IMR-90 (cell line): ENCODE results near the gene MSRB1. TPM values are rescaled to one million over a fixed set of nuclear protein-coding genes. Genes with fewer than 3 reads are reported as not detected.

Experiments used
- ATAC-seq: fragments of 200-7000 bp; cut with Tn5 transposase; 2 replicates; pipeline ENCODE4 v1.9.1; 2020; ENCODE audit warnings: low read depth, mild to moderate bottlenecking, moderate library complexity
- BruUV-seq: library from RNA; stranded (reverse); fragments of 400-500 nt; replicated peaks from 2 replicates; lab custom pipeline; 2021; lab: Mats Ljungman, UMichigan
- CTCF ChIA-PET: fragments of 300-600 bp; formaldehyde crosslinking; extraction: SDS; loops from one replicate; lab custom pipeline; 2021; ENCODE audit warnings: antibody characterized with exemption; lab: Yijun Ruan, JAX
- POLR2A ChIA-PET: fragments of 300-600 bp; sonication (Branson Sonifier 250); formaldehyde crosslinking; loops from one replicate; lab custom pipeline; 2022; ENCODE audit warnings: antibody characterized with exemption; ENCODE audit not compliant: unreplicated experiment; lab: Charles Lee
- DNase-seq: peaks from one replicate; pipeline ENCODE4 v3.0.0; 2013
- H2AFZ ChIP-seq: replicated peaks from 2 replicates; pipeline ENCODE3; 2013; ENCODE audit warnings: low read length, mild to moderate bottlenecking; ENCODE audit not compliant: poor library complexity
- H2AK5ac ChIP-seq: 2 replicates; pipeline ENCODE4 v1.6.1; 2013; ENCODE audit warnings: low read depth, low read length, inconsistent platforms
- H2AK9ac ChIP-seq: replicated peaks from 2 replicates; pipeline ENCODE3; 2013; ENCODE audit warnings: mild to moderate bottlenecking, low read depth, low read length, moderate library complexity; ENCODE audit not compliant: poor library complexity
- H2BK120ac ChIP-seq: 2 replicates; pipeline ENCODE4 v1.6.1; 2013; ENCODE audit warnings: low read depth, low read length, inconsistent platforms
- H2BK15ac ChIP-seq: 3 replicates; pipeline ENCODE4 v1.6.1; 2013; ENCODE audit warnings: low read depth, low read length, inconsistent platforms
- H2BK20ac ChIP-seq: 2 replicates; pipeline ENCODE4 v1.6.1; 2013; ENCODE audit warnings: low read depth, mild to moderate bottlenecking, inconsistent platforms, low read length, moderate library complexity
- H2BK5ac ChIP-seq: 2 replicates; pipeline ENCODE4 v1.6.1; 2013; ENCODE audit warnings: mild to moderate bottlenecking, low read depth, low read length, inconsistent platforms; ENCODE audit not compliant: poor library complexity, severe bottlenecking
- H3K14ac ChIP-seq: replicated peaks from 2 replicates; pipeline ENCODE4 v1.6.1; 2013; ENCODE audit warnings: low read depth, low read length, inconsistent platforms
- H3K18ac ChIP-seq: 2 replicates; pipeline ENCODE4 v1.6.1; 2013; ENCODE audit warnings: low read depth, low read length, control low read depth
- H3K23ac ChIP-seq: 2 replicates; pipeline ENCODE4 v1.6.1; 2013; ENCODE audit warnings: low read depth, low read length, inconsistent platforms
- H3K27ac ChIP-seq: 2 replicates; pipeline ENCODE4 v1.5.1; 2013; ENCODE audit warnings: mild to moderate bottlenecking, control low read depth, low read length; ENCODE audit not compliant: insufficient read depth
- H3K27me3 ChIP-seq: 2 replicates; pipeline ENCODE4 v1.6.1; 2013; ENCODE audit warnings: low read length; ENCODE audit not compliant: control insufficient read depth, insufficient read depth
- H3K36me3 ChIP-seq: 2 replicates; pipeline ENCODE4 v1.6.1; 2013; ENCODE audit warnings: low read length, mixed read lengths; ENCODE audit not compliant: control insufficient read depth, insufficient read depth
- H3K4ac ChIP-seq: 2 replicates; pipeline ENCODE4 v1.6.1; 2013; ENCODE audit warnings: low read depth, low read length, inconsistent platforms
- H3K4me1 ChIP-seq: 2 replicates; pipeline ENCODE4 v1.6.1; 2013; ENCODE audit warnings: low read length, mixed read lengths; ENCODE audit not compliant: control insufficient read depth, insufficient read depth
- H3K4me2 ChIP-seq: 2 replicates; pipeline ENCODE4 v1.6.1; 2013; ENCODE audit warnings: low read depth, mild to moderate bottlenecking, control low read depth, low read length, moderate library complexity
- H3K4me3 ChIP-seq: 2 replicates; pipeline ENCODE4 v1.5.1; 2013; ENCODE audit warnings: low read depth, mild to moderate bottlenecking, control low read depth, low read length, moderate library complexity; ENCODE audit not compliant: insufficient read depth
- H3K56ac ChIP-seq: 2 replicates; pipeline ENCODE4 v1.6.1; 2013; ENCODE audit warnings: low read length, inconsistent platforms; ENCODE audit not compliant: insufficient read depth; ENCODE audit errors: extremely low read depth
- H3K79me1 ChIP-seq, 2 experiments: 2 replicates each; pipeline ENCODE4 v1.6.1; 2013; ENCODE audit warnings: low read length in 2 of 2, inconsistent platforms in 1 of 2, low read depth in 1 of 2
- H3K9ac ChIP-seq: 2 replicates; pipeline ENCODE4 v1.6.1; 2013; ENCODE audit warnings: low read depth, low read length, control low read depth
- H3K9me1 ChIP-seq: 2 replicates; pipeline ENCODE4 v1.6.1; 2013; ENCODE audit warnings: low read length, inconsistent platforms; ENCODE audit not compliant: insufficient read depth
- H3K9me3 ChIP-seq: 2 replicates; pipeline ENCODE4 v1.6.1; 2013; ENCODE audit warnings: low read length; ENCODE audit not compliant: control insufficient read depth, insufficient read depth
- H4K20me1 ChIP-seq: 2 replicates; pipeline ENCODE4 v1.6.1; 2013; ENCODE audit warnings: low read length, inconsistent platforms; ENCODE audit not compliant: insufficient read depth
- H4K5ac ChIP-seq: 2 replicates; pipeline ENCODE4 v1.6.1; 2013; ENCODE audit warnings: mild to moderate bottlenecking, low read depth, low read length, control low read depth
- H4K8ac ChIP-seq, 2 experiments: 2 replicates each; pipeline ENCODE4 v1.6.1; 2013; ENCODE audit warnings: low read depth in 2 of 2, low read length in 2 of 2, control low read depth in 1 of 2, inconsistent platforms in 1 of 2
- H4K91ac ChIP-seq: 2 replicates; pipeline ENCODE4 v1.6.1; 2013; ENCODE audit warnings: low read depth, low read length, inconsistent platforms; ENCODE audit not compliant: insufficient read depth
- CHD1 ChIP-seq: IDR thresholded peaks from 2 replicates; pipeline ENCODE4 v1.6.1; 2012; ENCODE audit warnings: low read depth, low read length, improper control_type of control experiment
- MXI1 ChIP-seq: IDR thresholded peaks from 2 replicates; pipeline ENCODE4 v1.6.1; 2012; ENCODE audit warnings: low read depth, mild to moderate bottlenecking, low read length, moderate library complexity, borderline replicate concordance
- POLR2A ChIP-seq: IDR thresholded peaks from 2 replicates; pipeline ENCODE4 v1.6.1; 2012; ENCODE audit warnings: mild to moderate bottlenecking, low read depth, low read length
- WGBS, 2 experiments: methylation state at CpG; one replicate each; pipeline versions ENCODE4 v1.1.5 to v1.1.7; 2013; ENCODE audit warnings: missing lambda C conversion rate in 2 of 2; ENCODE audit not compliant: insufficient read length in 1 of 2; ENCODE audit errors: extremely low coverage in 2 of 2; 5-methylcytosine and 5-hydroxymethylcytosine counted together
- dilution Hi-C: fragments of 300-500 bp; cut with HindIII; formaldehyde crosslinking; loops from one replicate; pipeline ENCODE4 v1.14.3; 2018; ENCODE audit warnings: low sequenced_read_pairs; ENCODE audit not compliant: unreplicated experiment
- in situ Hi-C: fragments of 300-500 bp; cut with MboI; formaldehyde crosslinking; loops from 3 replicates; pipeline ENCODE4 v1.14.3; 2019; ENCODE audit warnings: low sequenced_read_pairs, inconsistent platforms, mixed read lengths
- intact Hi-C: fragments of 100-400 bp; cut with micrococcal nuclease; formaldehyde crosslinking; loops from 2 replicates; pipeline ENCODE4 v1.10.0; 2022
- polyA plus RNA-seq, 3 experiments: library from polyadenylated mRNA; depleted of rRNA; stranded (reverse); fragments of >200 nt; gene quantifications; 2 replicates each; pipeline ENCODE4 v1.2.3, GENCODE V29; 2012; ENCODE audit warnings: low replicate concordance in 1 of 3
- total RNA-seq: library from RNA; depleted of rRNA; stranded (reverse); fragments of >200 nt; gene quantifications from 2 replicates; pipeline ENCODE4 v1.2.3, GENCODE V29; 2012

Gene MSRB1
- total and polyA plus RNA-seq, 2 of the 4 experiments (the other 2 are of a cell fraction) = 17.0 to 32.3 TPM

GRCh38 chr16:1917056-1917664 lies 25.8 kb downstream of the MSRB1 start:
- Histone ChIP-seq H3K4ac (no peak overlapping the region), H3K18ac (no peak overlapping the region), H4K91ac (no peak overlapping the region), H2BK5ac (no peak overlapping the region), H3K14ac (no peak overlapping the region), H2AK9ac (no peak overlapping the region), H2BK20ac (no peak overlapping the region), H2AFZ (no peak overlapping the region), H3K27me3 (peaks cover 82% of the 10 kb centered on the region), H3K79me1 (no peaks in the 10 kb centered on the region), H4K8ac (no peak overlapping the region), H3K9me3 (no peaks in the 10 kb centered on the region), H3K4me2 (no peak overlapping the region), H3K9me1 (no peaks in the 10 kb centered on the region; the same call in 1 of the 2 replicates), H2BK120ac (no peak overlapping the region), H3K4me1 (no peaks in the 10 kb centered on the region), H4K20me1 (no peaks in the 10 kb centered on the region), H3K36me3 (no peaks in the 10 kb centered on the region), H3K56ac (no peak overlapping the region), H3K9ac (no peak overlapping the region), H3K27ac (no peak overlapping the region), H4K5ac (no peak overlapping the region), H3K23ac (no peak overlapping the region), H3K4me3 (no peak overlapping the region), H2AK5ac (no peak overlapping the region), H2BK15ac (no peak overlapping the region)
- intact Hi-C loops (no loop called here), dilution Hi-C loops (no loop called here), in situ Hi-C loops (no loop called here)
- no peak for DNase-seq
- no peak for TF ChIP-seq CHD1
- no peak for TF ChIP-seq POLR2A
- no peak for TF ChIP-seq MXI1
- no TSS peak for BruUV-seq
- ChIA-PET POLR2A (no interaction called here), CTCF (no interaction called here)
- WGBS, 2 experiments = 6% methylated on average over 12 of the region's 22 CpGs; no CpG with 5 or more reads in 1 of the 2 experiments
- no peak for ATAC-seq
